Measurements from ENCODE around the gene ADAMTS13. TPM values are rescaled to one million over a fixed set of nuclear protein-coding genes. Genes with fewer than 3 reads are reported as not detected.

Gene ADAMTS13
- total and polyA plus RNA-seq, 4 experiments from 2014 or later: 1.5 to 1.7 TPM; not detected in 2

DNA sequence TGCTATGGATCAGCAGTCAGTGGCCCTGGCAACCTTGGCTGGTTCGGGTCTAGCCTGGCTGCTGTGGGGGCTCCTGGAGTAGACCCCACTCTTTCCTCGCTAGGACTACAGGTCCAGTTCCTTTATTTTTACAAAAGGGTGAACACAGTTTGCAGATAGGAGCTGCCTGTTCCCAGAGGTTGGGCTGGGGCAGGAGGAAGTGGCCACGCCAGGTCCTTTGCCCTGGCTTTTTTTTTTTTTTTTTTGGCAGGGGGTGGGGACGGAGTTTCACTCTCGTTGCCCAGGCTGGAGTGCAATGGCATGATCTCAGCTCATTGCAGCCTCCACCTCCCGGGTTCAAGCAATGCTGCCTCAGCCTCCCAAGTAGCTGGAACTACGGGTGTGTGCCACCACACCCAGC is 48.8 kb downstream of the ADAMTS13 start:
- intact Hi-C loops (cut with micrococcal nuclease): no loop called here
- Histone ChIP-seq H3K36me3 (ENCODE audit: insufficient read depth, low read length) (no peaks in the 10 kb centered on the region), H3K4me3 (ENCODE audit: low read length in 2 of 2) (no peak overlapping the region), H3K4me1 (ENCODE audit: insufficient read depth, low read length) (peaks cover 3% of the 10 kb centered on the region), H3K9me3 (ENCODE audit: control insufficient read depth in 1 of 2, low read length in 2 of 2) (no peaks in the 10 kb centered on the region), H3K27me3 (ENCODE audit: insufficient read depth, low read length) (no peaks in the 10 kb centered on the region), H3K27ac (ENCODE audit: low read depth, low read length) (no peak overlapping the region)
- DNase-seq: no peak
- H3K27me3 Mint-ChIP-seq: no peaks in the 10 kb centered on the region
- H3K9me3 Mint-ChIP-seq: no peaks in the 10 kb centered on the region
- no peaks in the 10 kb centered on the region for H3K36me3 Mint-ChIP-seq
- H3K4me1 Mint-ChIP-seq: no peaks in the 10 kb centered on the region
- no peak overlapping the region for H3K27ac Mint-ChIP-seq
- ChIA-PET POLR2A (ENCODE audit: partially characterized antibody) (no interaction called here), CTCF (ENCODE audit: partially characterized antibody) (interaction anchor here (0.6 kb wide), 1 partner anchor 285 kb away, joined by 3 read pairs; no protein-coding TSS in a partner anchor)
- no peak overlapping the region for H3K4me3 Mint-ChIP-seq

- H3K4me3 ChIP-seq (ENCODE audit: low read length in 2 of 2): no peak overlapping the region
- Mint-ChIP-seq H3K4me3 (no peak overlapping the region), H3K36me3 (no peaks in the 10 kb centered on the region), H3K9me3 (no peaks in the 10 kb centered on the region), H3K27ac (no peak overlapping the region), H3K4me1 (no peaks in the 10 kb centered on the region), H3K27me3 (no peaks in the 10 kb centered on the region)
- ChIA-PET POLR2A (ENCODE audit: partially characterized antibody) (no interaction called here), CTCF (ENCODE audit: partially characterized antibody) (no interaction called here)
- H3K27me3 ChIP-seq (ENCODE audit: insufficient read depth, low read length): no peaks in the 10 kb centered on the region
- H3K36me3 ChIP-seq (ENCODE audit: insufficient read depth, low read length): no peaks in the 10 kb centered on the region
- DNase-seq: no peak
- H3K9me3 ChIP-seq (ENCODE audit: control insufficient read depth in 1 of 2, low read length in 2 of 2): no peaks in the 10 kb centered on the region
- peaks cover 3% of the 10 kb centered on the region for H3K4me1 ChIP-seq (ENCODE audit: insufficient read depth, low read length)
- intact Hi-C loops (cut with micrococcal nuclease): no loop called here
- H3K27ac ChIP-seq (ENCODE audit: low read depth, low read length): no peak overlapping the region
Measured at GRCh38 chr9:133471551-133472276, 49.5 kb downstream of the ADAMTS13 start.

- intact Hi-C loops (cut with micrococcal nuclease): no loop called here
- no peaks in the 10 kb centered on the region for H3K9me3 ChIP-seq (ENCODE audit: control insufficient read depth in 1 of 2, low read length in 2 of 2)
- no peaks in the 10 kb centered on the region for H3K36me3 Mint-ChIP-seq
- H3K27me3 ChIP-seq (ENCODE audit: insufficient read depth, low read length): no peaks in the 10 kb centered on the region
- peaks cover 3% of the 10 kb centered on the region for H3K4me1 ChIP-seq (ENCODE audit: insufficient read depth, low read length)
- no peaks in the 10 kb centered on the region for H3K27me3 Mint-ChIP-seq
- no peak overlapping the region for H3K4me3 ChIP-seq (ENCODE audit: low read length in 2 of 2)
- no peaks in the 10 kb centered on the region for H3K36me3 ChIP-seq (ENCODE audit: insufficient read depth, low read length)
- H3K27ac ChIP-seq (ENCODE audit: low read depth, low read length): no peak overlapping the region
- ChIA-PET POLR2A (ENCODE audit: partially characterized antibody) (no interaction called here), CTCF (ENCODE audit: partially characterized antibody) (no interaction called here)
- H3K4me3 Mint-ChIP-seq: no peak overlapping the region
- no peak for DNase-seq
- no peaks in the 10 kb centered on the region for H3K9me3 Mint-ChIP-seq
- H3K27ac Mint-ChIP-seq: no peak overlapping the region
- no peaks in the 10 kb centered on the region for H3K4me1 Mint-ChIP-seq
Measured at GRCh38 chr9:133472277-133472645, 50.1 kb downstream of the ADAMTS13 start.

DNA sequence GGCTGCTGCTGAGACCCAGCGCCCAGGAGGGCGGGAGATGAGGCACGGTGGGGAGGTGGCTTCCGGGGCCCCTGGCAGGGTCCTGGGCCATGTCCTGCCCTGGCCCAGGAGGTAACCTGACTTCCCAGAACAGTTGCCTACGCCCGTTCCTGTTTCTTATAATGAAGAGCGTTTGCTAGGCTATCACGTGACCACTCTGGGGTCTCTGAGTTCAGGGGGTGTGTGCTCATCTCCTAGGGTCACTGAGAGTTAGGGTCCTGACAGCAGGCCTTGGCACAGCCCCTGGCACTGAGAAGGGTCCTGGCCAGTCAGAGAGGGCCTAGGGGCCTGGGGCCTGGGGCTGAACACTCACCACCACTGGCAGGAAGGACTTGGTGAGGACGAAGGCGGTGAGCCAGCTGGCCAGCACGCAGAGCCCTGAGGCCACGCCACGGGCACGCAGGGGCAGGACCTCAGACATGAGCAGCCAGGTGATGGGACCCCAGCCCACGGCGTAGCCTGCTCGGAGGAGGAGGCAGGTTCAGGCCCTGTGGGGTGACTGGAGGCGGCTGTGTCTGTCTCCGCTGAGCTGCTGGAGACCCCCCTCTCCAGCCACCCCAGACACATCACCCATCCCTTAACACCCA is 50.7 kb downstream of the ADAMTS13 start:
- no peaks in the 10 kb centered on the region for H3K4me1 Mint-ChIP-seq
- Histone ChIP-seq H3K36me3 (ENCODE audit: insufficient read depth, low read length) (no peaks in the 10 kb centered on the region), H3K4me1 (ENCODE audit: insufficient read depth, low read length) (peaks cover 3% of the 10 kb centered on the region), H3K9me3 (ENCODE audit: control insufficient read depth in 1 of 2, low read length in 2 of 2) (no peaks in the 10 kb centered on the region), H3K27me3 (ENCODE audit: insufficient read depth, low read length) (no peaks in the 10 kb centered on the region), H3K4me3 (ENCODE audit: low read length in 2 of 2) (no peak overlapping the region), H3K27ac (ENCODE audit: low read depth, low read length) (no peak overlapping the region)
- no peak for DNase-seq
- no peak overlapping the region for H3K27ac Mint-ChIP-seq
- POLR2A ChIA-PET (ENCODE audit: partially characterized antibody): no interaction called here
- no peak overlapping the region for H3K4me3 Mint-ChIP-seq
- H3K36me3 Mint-ChIP-seq: no peaks in the 10 kb centered on the region
- H3K27me3 Mint-ChIP-seq: no peaks in the 10 kb centered on the region
- H3K9me3 Mint-ChIP-seq: no peaks in the 10 kb centered on the region
- intact Hi-C loops (cut with micrococcal nuclease): no loop called here
- CTCF ChIA-PET (ENCODE audit: partially characterized antibody): interaction anchor here (0.6 kb wide), 1 partner anchor 92 kb away, joined by 3 read pairs; no protein-coding TSS in a partner anchor

- intact Hi-C loops (cut with micrococcal nuclease): no loop called here
- POLR2A ChIA-PET (ENCODE audit: partially characterized antibody): no interaction called here
- Mint-ChIP-seq H3K4me1 (no peaks in the 10 kb centered on the region), H3K36me3 (no peaks in the 10 kb centered on the region), H3K27ac (no peak overlapping the region), H3K27me3 (no peaks in the 10 kb centered on the region), H3K9me3 (no peaks in the 10 kb centered on the region), H3K4me3 (no peak overlapping the region)
- Histone ChIP-seq H3K4me1 (ENCODE audit: insufficient read depth, low read length) (peaks cover 9% of the 10 kb centered on the region), H3K27me3 (ENCODE audit: insufficient read depth, low read length) (no peaks in the 10 kb centered on the region), H3K4me3 (ENCODE audit: low read length in 2 of 2) (no peak overlapping the region), H3K27ac (ENCODE audit: low read depth, low read length) (no peak overlapping the region), H3K9me3 (ENCODE audit: control insufficient read depth in 1 of 2, low read length in 2 of 2) (no peaks in the 10 kb centered on the region), H3K36me3 (ENCODE audit: insufficient read depth, low read length) (no peaks in the 10 kb centered on the region)
- CTCF ChIA-PET (ENCODE audit: partially characterized antibody): interaction anchor here (0.6 to 1.3 kb wide), 2 partner anchors 93 to 451 kb away, joined by 3 read pairs; no protein-coding TSS in a partner anchor
- DNase-seq: no peak
Measured at GRCh38 chr9:133473743-133474142, 51.6 kb downstream of the ADAMTS13 start.

- Histone ChIP-seq H3K9me3 (ENCODE audit: control insufficient read depth in 1 of 2, low read length in 2 of 2) (no peaks in the 10 kb centered on the region), H3K27me3 (ENCODE audit: insufficient read depth, low read length) (no peaks in the 10 kb centered on the region), H3K36me3 (ENCODE audit: insufficient read depth, low read length) (no peaks in the 10 kb centered on the region), H3K4me1 (ENCODE audit: insufficient read depth, low read length) (peaks cover 11% of the 10 kb centered on the region), H3K27ac (ENCODE audit: low read depth, low read length) (no peak overlapping the region), H3K4me3 (ENCODE audit: low read length in 2 of 2) (no peak overlapping the region)
- no peak overlapping the region for H3K4me3 Mint-ChIP-seq
- H3K27ac Mint-ChIP-seq: peak overlapping the region in 1 of 7 donors; percentile 68
- CTCF ChIA-PET (ENCODE audit: partially characterized antibody): interaction anchor here (1.0 to 1.3 kb wide), 2 partner anchors 293 to 452 kb away, joined by 3 read pairs; no protein-coding TSS in a partner anchor
- H3K36me3 Mint-ChIP-seq: no peaks in the 10 kb centered on the region
- H3K27me3 Mint-ChIP-seq: no peaks in the 10 kb centered on the region
- H3K4me1 Mint-ChIP-seq: peaks cover 0 to under 1% (median 0%) of the 10 kb centered on the region in 4 donors
- H3K9me3 Mint-ChIP-seq: no peaks in the 10 kb centered on the region
- DNase-seq: no peak
- POLR2A ChIA-PET (ENCODE audit: partially characterized antibody): no interaction called here
- intact Hi-C loops (cut with micrococcal nuclease): no loop called here
Measured at GRCh38 chr9:133474215-133474614, 52.0 kb downstream of the ADAMTS13 start.

GRCh38 chr9:133474853-133475252 is 52.7 kb downstream of the ADAMTS13 start:
- ChIA-PET POLR2A (ENCODE audit: partially characterized antibody) (no interaction called here), CTCF (ENCODE audit: partially characterized antibody) (interaction anchor here (1.0 to 1.3 kb wide), 2 partner anchors 294 to 452 kb away, joined by 3 read pairs; no protein-coding TSS in a partner anchor)
- Histone ChIP-seq H3K4me3 (ENCODE audit: low read length in 2 of 2) (no peak overlapping the region), H3K27ac (ENCODE audit: low read depth, low read length) (no peak overlapping the region), H3K9me3 (ENCODE audit: control insufficient read depth in 1 of 2, low read length in 2 of 2) (no peaks in the 10 kb centered on the region), H3K27me3 (ENCODE audit: insufficient read depth, low read length) (no peaks in the 10 kb centered on the region), H3K4me1 (ENCODE audit: insufficient read depth, low read length) (peaks cover 16% of the 10 kb centered on the region), H3K36me3 (ENCODE audit: insufficient read depth, low read length) (no peaks in the 10 kb centered on the region)
- Mint-ChIP-seq H3K27ac (no peak overlapping the region), H3K4me3 (no peak overlapping the region), H3K27me3 (no peaks in the 10 kb centered on the region), H3K4me1 (peaks cover 5 to 7% (median 5%) of the 10 kb centered on the region in 4 donors), H3K36me3 (no peaks in the 10 kb centered on the region), H3K9me3 (no peaks in the 10 kb centered on the region)
- intact Hi-C loops (cut with micrococcal nuclease): loop anchor here (5.0 kb wide), 1 partner anchor 118 kb away; the partner anchor contains the start of genes SURF1 and SURF2
- no peak for DNase-seq

Data from CD4-positive, alpha-beta memory T cell (primary cell).